HepG2 (cell line): ENCODE data around the gene TAF5. TPM values are rescaled to one million over a fixed set of nuclear protein-coding genes. Genes with fewer than 3 reads are reported as not detected.

Experiments used
- AGO2 ChIP-seq: fragments of 200-400 bp; formaldehyde crosslinking; optimal IDR thresholded peaks from 2 replicates; pipeline ENCODE3; 2017; ENCODE audit warnings: mild to moderate bottlenecking, low read depth, low read length, moderate library complexity
- AHR ChIP-seq: IDR thresholded peaks from 2 replicates; pipeline ENCODE4 v1.6.1; 2018; ENCODE audit warnings: missing genetic modification reagents, missing compliant biosample characterization
- CREBL2 ChIP-seq: sonication (generic); formaldehyde crosslinking; IDR thresholded peaks from 2 replicates; pipeline ENCODE4 v1.8.1; 2023; ENCODE audit warnings: missing genetic modification reagents, mild to moderate bottlenecking, borderline replicate concordance
- EED ChIP-seq: sonication (generic); formaldehyde crosslinking; IDR thresholded peaks from 2 replicates; pipeline ENCODE4 v1.5.0; 2020; ENCODE audit warnings: mild to moderate bottlenecking, missing genetic modification reagents
- FOXP1 ChIP-seq, 2 experiments: fragments of 450-650 bp in 1 of 2; IDR thresholded peaks; 2 replicates each; pipeline ENCODE4 v1.6.1; 2017 to 2018; ENCODE audit warnings: antibody characterized with exemption in 1 of 2
- HCFC1 ChIP-seq: fragments of 150-350 bp; IDR thresholded peaks from 2 replicates; pipeline ENCODE4 v1.6.1; 2014; ENCODE audit warnings: low read depth, low read length
- IRF2 ChIP-seq: IDR thresholded peaks from 2 replicates; pipeline ENCODE4 v1.6.1; 2018; ENCODE audit warnings: missing genetic modification reagents, missing compliant biosample characterization
- IRF9 ChIP-seq: sonication (generic); formaldehyde crosslinking; IDR thresholded peaks from 2 replicates; pipeline ENCODE4 v1.8.0; 2022; ENCODE audit warnings: missing genetic modification reagents, mild to moderate bottlenecking, borderline replicate concordance
- NAIF1 ChIP-seq: sonication (generic); formaldehyde crosslinking; IDR thresholded peaks from 2 replicates; pipeline ENCODE4 v1.5.0; 2020; ENCODE audit warnings: mild to moderate bottlenecking, missing genetic modification reagents, borderline replicate concordance
- NCOR1 ChIP-seq: fragments of 200-600 bp; sonication (generic); IDR thresholded peaks from 2 replicates; pipeline ENCODE4 v1.7.0; 2017; ENCODE audit warnings: antibody characterized with exemption, low read length, borderline replicate concordance
- PRMT3 ChIP-seq: sonication (generic); formaldehyde crosslinking; IDR thresholded peaks from 2 replicates; pipeline ENCODE4 v1.8.1; 2022; ENCODE audit warnings: low read depth, mild to moderate bottlenecking, moderate library complexity, missing genetic modification reagents, borderline replicate concordance
- REPIN1 ChIP-seq: sonication (generic); formaldehyde crosslinking; IDR thresholded peaks from 2 replicates; pipeline ENCODE4 v1.8.0; 2022; ENCODE audit warnings: missing genetic modification reagents, low read depth, mild to moderate bottlenecking, borderline replicate concordance
- SIX4 ChIP-seq: sonication (generic); formaldehyde crosslinking; IDR thresholded peaks from 2 replicates; pipeline ENCODE4 v1.4.0; 2020; ENCODE audit warnings: missing genetic modification reagents
- SNAPC4 ChIP-seq: sonication (generic); formaldehyde crosslinking; IDR thresholded peaks from 2 replicates; pipeline ENCODE4 v1.4.0; 2020; ENCODE audit warnings: mild to moderate bottlenecking, missing genetic modification reagents
- TBX2 ChIP-seq: sonication (generic); formaldehyde crosslinking; IDR thresholded peaks from 2 replicates; pipeline ENCODE4 v1.5.0; 2020; ENCODE audit warnings: missing genetic modification reagents, mild to moderate bottlenecking, borderline replicate concordance
- THAP11 ChIP-seq: IDR thresholded peaks from 2 replicates; pipeline ENCODE4 v1.6.1; 2016; ENCODE audit warnings: missing biosample characterization, missing genetic modification reagents
- THAP7 ChIP-seq: sonication (generic); formaldehyde crosslinking; IDR thresholded peaks from 2 replicates; pipeline ENCODE4 v1.8.1; 2023; ENCODE audit warnings: mild to moderate bottlenecking, missing genetic modification reagents
- ZFP91 ChIP-seq: sonication (generic); formaldehyde crosslinking; IDR thresholded peaks from 2 replicates; pipeline ENCODE4 v1.9.0; 2022; ENCODE audit warnings: missing genetic modification reagents, mild to moderate bottlenecking, borderline replicate concordance
- ZNF350 ChIP-seq: sonication (generic); formaldehyde crosslinking; IDR thresholded peaks from 2 replicates; pipeline ENCODE4 v1.4.0; 2020; ENCODE audit warnings: mild to moderate bottlenecking, low read depth, missing genetic modification reagents, borderline replicate concordance
- ZNF788 ChIP-seq: sonication (generic); formaldehyde crosslinking; IDR thresholded peaks from 2 replicates; pipeline ENCODE4 v1.5.0; 2020; ENCODE audit warnings: mild to moderate bottlenecking, missing genetic modification reagents, borderline replicate concordance
- polyA plus RNA-seq, 8 experiments: library from polyadenylated mRNA; depleted of rRNA in 3 of 8; stranded (reverse) in 7 of 8; unstranded in 1 of 8; fragments of >200 nt; fragmentation: Illumina TruSeq in 4 of 8; extraction: Trizol in 4 of 8; gene quantifications; 2 replicates each; pipeline versions ENCODE4 v1.2.1 to v1.2.3, GENCODE V29; 2011 to 2016; ENCODE audit warnings: low read depth in 4 of 8, missing spikeins in 1 of 8, mixed read lengths in 1 of 8; ENCODE audit not compliant: insufficient read depth in 1 of 8
- total RNA-seq, 5 experiments: library from RNA; depleted of rRNA; stranded (reverse); fragments of >200 nt; fragmentation: Illumina TruSeq; extraction: Trizol; gene quantifications; 2 replicates each; pipeline ENCODE4 v1.2.3, GENCODE V29; 2016; ENCODE audit warnings: low read depth in 1 of 5

The TAF5 gene
- total and polyA plus RNA-seq, 2 of the 13 experiments (the other 11 are each of a cell fraction or from before 2014, with no cell fraction given), result 3.8 to 8.7 TPM

GRCh38 chr10:103367782-103368518 is at the start of gene TAF5 (continued):
- 0 out of 2 replicates have a peak, but pooled peaks have one; percentile 69 for TF ChIP-seq PRMT3 (CRISPR knock-in tag)
- TF ChIP-seq IRF9, result peak; percentile 99
- TF ChIP-seq NCOR1, result no peak; the same call in 1 of the 2 replicates
- peak; percentile 34; the same call in 1 of the 2 replicates for TF ChIP-seq AHR
- peak; percentile 74 for TF ChIP-seq TBX2 (CRISPR knock-in tag)
- peak; percentile 30 for TF ChIP-seq AGO2
- peak; percentile 55; the same call in 1 of the 2 replicates for TF ChIP-seq HCFC1
- TF ChIP-seq ZNF788 (CRISPR knock-in tag), result peak; percentile 80; the same call in 1 of the 2 replicates
- TF ChIP-seq ZNF350, result peak; percentile 79
- peak; percentile 68; the same call in 1 of the 2 replicates for TF ChIP-seq NAIF1 (CRISPR knock-in tag)
- peak; percentile 18 for TF ChIP-seq REPIN1 (CRISPR knock-in tag)
- peak; percentile 57 for TF ChIP-seq CREBL2 (CRISPR knock-in tag)
- TF ChIP-seq SNAPC4 (CRISPR knock-in tag), result 0 out of 2 replicates have a peak, but pooled peaks have one; percentile 53
- no peak for TF ChIP-seq THAP7 (CRISPR knock-in tag)
- peak; percentile 95 for TF ChIP-seq ZFP91
- peak; percentile 66 for TF ChIP-seq SIX4 (CRISPR knock-in tag)
- no peak for TF ChIP-seq FOXP1 (IDR thresholded peaks at IDR 0.05)
- 0 out of 2 replicates have a peak, but pooled peaks have one; percentile 18 for TF ChIP-seq FOXP1 (CRISPR knock-in tag; IDR thresholded peaks at IDR 0.05)
- peak; percentile 69 for TF ChIP-seq EED (CRISPR knock-in tag)
- peak; percentile 95 for TF ChIP-seq THAP11 (CRISPR knock-in tag)
- TF ChIP-seq IRF2 (CRISPR knock-in tag), result peak; percentile 77
